Activated naive CD4-positive, alpha-beta T cell treated with Interleukin-2 at 50 U/mL for 16 hours (primary cell): ENCODE measurements around the gene STIMATE.

Source experiments
- DNase-seq: peaks from one replicate; pipeline ENCODE4 v3.0.0-alpha.2; 2020

Gene STIMATE

DNA sequence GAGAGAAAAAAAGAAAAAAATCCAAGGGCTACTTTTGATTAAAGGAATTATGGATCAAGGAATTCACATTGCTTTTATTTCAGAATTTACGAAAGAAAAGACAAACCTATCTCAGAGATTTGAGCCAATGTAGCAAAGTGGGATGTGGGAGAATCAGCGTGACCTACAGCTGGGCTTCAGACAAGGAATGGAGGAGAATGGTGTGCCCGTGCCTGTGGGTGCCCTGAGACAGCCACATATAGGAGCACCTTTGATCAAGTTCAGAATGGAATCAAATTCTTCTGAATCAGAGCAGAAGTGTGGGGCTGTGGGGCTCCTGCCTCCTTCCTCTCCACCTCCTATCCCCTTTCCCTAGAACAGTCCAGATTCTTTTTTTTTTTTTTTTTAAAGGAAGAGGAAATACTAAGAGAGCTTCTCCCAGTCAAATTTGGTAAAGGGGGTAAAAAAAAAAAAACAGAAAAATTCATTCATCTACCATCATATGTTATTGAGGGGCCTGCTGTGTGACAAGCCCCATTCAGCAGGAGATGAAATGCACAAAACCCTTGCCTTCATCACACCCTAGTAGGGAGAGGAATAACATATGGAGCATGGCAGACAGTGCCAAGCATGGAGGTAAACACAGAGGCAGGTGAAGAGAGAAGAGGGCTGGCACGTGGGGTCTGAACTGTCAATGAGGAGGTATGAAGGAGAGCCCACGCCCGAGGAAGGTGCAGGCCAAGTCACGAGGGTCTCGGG, 37.5 kb downstream of the STIMATE start:
- no peak for DNase-seq

DNA sequence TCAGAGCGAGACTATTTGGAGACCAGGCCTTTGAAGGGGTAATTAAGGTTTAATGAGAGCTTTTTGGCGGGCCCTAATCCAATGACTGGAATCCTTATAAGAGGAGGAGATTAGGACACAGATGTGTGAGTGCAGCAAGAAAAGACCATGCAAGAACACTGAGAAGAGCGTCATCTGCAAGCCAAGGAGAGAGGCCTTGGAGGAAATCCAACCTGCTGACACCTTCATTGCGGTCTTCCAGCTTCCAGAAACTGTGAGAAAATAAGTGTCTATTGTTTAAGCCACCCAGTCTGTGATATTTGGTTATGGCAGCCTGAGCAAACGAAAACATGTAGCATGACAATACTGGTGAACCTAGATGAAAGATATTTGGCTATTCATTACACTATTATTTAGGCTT, 39.5 kb downstream of the STIMATE start:
- no peak for DNase-seq

DNA sequence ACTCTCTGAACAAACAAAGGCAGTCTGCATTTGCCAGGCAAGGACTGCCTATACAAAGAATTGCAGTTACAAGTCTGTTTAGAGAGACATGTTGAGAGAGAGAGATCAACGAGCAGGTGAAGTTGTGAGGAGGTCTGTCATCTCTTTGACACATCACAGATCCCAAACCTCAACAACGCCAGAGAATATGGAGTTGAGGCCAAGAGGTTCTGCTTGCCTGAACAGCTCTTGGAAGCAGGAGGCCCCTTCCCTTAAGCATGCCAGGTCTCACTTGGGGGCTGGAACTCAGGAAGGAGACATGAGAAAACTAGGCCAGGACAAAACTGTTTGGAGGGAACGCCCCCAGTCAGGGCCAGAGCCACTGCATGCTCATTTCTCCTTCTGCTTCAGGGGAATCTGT, 40.2 kb downstream of the STIMATE start:
- no peak for DNase-seq

DNA sequence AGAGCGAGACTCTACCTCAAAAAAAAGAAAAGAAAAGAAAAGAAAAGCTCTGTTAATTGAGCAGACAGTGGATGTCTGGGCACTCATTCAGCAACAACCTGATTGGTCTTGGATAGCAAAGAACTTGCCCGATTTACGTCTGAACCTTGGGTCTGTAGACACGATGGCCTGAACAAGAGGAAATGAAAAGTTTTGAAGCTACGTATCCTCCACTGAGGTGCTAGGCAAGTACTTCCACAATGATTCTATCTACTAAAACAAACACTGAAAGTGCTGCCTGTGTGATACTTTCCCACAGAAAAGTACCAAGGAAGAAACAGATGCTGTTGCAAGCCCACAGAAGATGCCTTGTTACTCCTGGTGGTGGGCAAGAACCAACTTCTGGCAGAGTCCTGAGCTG, 40.7 kb downstream of the STIMATE start:
- DNase-seq = no peak

DNA sequence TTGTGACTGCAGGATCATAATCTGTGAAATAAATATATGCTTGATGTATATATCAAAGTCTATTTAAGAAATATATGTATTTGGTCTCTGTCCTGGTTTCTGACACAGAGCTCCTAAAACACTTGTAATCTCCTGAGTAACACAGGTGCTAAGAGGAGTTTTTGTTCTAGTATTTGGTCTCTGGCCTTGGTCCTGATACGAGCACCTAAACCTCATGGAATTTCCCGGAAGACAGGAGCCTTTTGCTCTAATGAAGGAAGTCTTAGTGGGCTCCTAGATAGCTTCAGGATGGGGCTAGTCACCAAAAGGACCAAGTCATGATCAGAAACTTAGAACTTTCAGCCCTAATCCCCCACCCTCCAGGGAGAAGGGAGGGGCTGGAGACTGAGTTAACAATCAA, 43.3 kb downstream of the STIMATE start:
- no peak for DNase-seq

DNA sequence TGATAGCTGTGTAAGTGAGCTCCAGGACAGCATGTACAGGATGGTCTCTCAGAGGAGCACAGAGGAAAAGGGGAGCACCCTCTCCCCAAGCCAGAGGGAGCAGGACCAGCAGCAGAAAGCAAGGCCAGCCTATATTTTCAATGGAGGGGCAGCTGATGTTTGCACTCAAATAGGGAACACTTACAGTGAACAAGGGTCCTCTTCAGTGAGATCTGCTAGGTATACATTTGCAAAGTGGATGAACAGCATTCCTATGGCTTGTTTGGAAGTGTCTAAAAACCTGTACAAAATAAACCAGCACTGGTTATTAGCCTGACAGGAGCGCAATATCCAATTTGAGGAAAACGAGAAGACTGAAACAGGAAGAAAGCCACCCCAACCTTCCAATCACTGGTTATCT, 44.9 kb downstream of the STIMATE start:
- no peak for DNase-seq

DNA sequence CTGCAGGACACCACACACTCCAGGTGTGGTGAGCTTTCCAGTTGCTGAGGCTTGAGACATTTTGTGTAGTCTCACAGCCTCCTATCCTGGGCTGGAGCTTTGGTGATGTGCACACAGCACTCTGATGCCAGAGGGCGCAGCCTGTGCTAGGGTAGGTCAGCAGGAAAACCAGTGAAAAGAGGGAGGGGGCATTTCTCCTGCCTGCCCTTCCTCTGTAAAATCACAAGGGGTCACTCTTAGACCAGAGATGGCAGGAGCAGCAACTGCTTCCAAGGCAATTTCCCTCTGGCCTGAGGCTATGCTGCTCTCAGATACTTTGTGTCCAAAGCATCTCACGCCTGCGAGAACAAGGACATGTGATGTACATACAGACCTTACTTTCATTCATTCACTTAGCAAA, 46.0 kb downstream of the STIMATE start:
- peak; percentile 20 for DNase-seq

DNA sequence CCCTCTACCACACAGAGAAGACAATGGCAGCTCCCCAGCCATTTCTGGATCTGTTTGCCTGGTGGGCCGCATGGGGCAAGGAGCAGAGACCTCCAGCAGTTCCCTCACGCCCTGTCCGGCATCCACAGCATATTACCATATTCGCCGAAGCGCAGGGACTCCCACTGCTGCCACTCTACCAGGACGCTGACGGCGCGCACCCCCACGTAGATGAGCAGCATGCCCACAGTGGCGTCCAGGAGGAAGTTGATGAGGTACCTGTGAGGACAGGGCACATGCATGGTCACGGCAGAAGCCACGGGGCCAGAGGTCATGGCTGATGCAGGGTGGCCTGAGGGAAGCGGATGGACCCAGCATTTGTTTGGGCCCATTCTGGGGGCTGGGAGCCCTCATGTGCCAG, 47.7 kb downstream of the STIMATE start:
- no peak for DNase-seq

DNA sequence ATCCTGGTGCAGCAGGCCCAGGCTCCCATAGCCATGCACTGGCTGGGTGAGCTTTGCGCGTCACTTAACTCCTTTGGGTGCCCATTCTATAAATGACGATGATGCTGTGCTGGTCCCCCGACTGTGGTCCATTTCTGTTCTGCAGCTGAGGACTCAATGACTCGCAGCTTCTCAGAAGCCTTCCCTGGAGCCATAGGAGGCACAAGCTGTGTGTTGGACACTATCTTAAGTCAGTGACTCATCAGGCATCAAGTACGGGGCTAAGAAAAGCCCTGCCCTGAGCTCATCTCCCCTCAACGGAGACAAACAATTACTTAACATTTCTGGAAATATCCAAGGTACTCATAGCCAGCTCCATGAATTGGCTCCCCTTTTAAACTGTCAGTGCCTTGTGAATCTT, 48.7 kb downstream of the STIMATE start:
- no peak for DNase-seq

DNA sequence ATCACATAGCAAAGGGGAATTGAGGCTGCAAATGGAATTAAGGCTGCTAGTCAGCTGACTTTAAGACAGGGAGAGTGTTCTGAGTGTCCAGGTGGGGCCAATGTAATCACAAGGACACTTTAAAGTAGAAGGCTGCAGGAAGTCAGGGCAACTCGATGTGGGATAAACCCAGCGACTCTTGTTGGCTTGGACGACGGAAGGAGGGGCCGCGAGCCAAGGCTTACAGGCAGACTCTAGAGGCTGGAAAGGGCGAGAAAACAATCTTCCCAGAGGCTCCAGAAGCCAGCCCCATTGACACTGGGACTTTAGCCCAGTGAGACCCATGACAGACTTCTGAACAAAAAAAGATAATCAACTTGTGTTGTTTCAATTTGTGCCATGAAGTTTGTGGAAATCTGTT, 49.6 kb downstream of the STIMATE start:
- DNase-seq = no peak

DNA sequence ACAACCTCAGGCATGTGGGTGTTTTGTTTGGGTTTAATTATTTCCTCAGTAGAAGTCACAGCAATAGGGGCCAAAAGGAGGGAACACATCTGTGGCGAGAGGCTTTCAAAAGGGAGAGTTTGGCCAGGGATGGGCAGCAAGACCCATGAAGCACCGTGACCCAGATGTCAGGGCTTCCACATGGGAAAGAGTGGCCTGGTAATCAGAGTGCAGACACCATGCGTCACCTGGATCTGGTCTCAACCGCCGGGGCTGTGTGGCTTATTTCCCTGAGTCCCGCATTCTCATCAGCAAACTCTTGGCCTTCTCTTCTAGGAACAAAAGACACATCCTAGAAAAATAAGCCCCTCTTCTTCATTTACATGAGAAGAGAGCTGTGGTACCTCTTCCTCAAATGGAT, 50.1 kb downstream of the STIMATE start:
- no peak for DNase-seq

DNA sequence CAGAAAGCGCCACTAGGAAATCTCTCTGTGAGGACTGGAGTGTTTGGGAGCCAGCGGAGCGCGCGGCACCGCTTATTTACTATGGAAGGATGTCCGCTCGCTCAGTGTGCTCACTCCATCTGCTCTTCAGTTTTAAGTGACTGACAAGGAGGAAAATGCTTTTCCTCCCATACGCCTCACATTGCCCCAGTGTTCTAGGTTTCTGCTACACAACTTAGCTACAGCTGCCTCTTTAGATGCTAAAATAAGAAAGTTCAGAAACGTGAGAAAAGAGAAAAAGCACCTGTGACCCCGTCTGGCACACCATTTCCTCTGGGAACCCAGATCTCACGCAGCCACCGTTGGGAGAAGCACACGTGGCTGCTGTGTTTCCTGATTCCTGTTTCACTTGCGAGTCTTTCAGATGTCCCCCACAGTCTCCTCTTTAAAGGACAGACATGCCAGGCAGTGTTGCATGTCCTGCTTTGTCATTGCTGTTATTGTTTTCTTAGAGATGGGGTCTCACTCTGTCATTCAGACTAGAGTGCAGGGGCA, 50.8 kb downstream of the STIMATE start:
- no peak for DNase-seq

DNA sequence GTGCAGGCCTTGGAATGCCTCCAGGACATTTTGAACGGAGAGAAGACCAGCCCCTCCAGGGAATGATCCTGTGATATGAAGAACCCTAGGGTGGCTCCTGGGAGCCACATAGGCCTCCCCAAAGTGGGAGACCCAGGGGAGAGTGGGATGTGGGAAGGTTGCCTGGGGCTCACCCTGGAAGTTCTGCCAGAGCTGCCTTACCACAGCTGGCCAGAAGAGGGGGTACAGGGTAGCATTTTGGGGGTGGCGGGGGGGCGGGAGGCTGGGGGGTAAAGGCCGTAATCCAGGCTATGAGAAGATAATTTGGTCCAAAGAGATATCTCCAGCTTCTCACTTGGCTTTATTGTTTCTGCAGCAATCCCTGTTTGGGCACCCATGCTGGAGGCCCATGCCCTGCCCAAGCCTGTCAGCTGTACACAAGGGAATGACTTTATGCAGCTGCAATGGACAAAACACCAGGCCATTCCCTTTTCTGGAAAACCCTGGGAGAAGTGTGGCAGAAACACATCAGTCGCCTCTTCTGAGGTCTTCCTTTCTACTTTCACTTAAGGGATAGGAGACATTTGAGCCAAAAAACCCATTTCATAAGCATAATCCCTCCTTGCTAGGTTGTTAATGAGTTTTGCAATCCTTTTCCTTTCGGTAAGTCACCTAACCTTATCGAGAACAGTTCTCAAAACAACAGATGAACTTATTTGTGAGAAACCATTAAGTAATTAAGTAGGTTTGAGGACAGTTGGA, 51.5 kb downstream of the STIMATE start:
- peak; percentile 20 for DNase-seq

DNA sequence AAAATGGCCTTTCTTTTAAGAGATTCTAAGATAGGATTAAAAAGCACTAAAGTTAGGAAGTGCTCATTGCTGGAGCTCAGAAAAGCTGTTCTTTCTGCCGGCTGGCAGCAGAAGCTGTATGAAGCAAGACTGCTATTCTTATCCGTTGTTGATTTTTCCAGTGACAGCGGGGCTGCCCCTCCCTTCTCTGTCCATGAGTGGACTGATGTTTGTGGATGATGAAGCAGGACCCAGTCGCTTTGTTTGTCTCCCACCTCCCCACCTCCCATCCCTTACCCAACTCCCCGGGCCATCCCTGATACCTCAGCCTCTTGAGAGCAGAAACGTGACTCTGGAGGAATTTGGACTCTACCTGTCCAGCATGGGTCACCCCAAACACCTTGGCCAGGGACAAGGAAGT, 52.2 kb downstream of the STIMATE start:
- DNase-seq = no peak

DNA sequence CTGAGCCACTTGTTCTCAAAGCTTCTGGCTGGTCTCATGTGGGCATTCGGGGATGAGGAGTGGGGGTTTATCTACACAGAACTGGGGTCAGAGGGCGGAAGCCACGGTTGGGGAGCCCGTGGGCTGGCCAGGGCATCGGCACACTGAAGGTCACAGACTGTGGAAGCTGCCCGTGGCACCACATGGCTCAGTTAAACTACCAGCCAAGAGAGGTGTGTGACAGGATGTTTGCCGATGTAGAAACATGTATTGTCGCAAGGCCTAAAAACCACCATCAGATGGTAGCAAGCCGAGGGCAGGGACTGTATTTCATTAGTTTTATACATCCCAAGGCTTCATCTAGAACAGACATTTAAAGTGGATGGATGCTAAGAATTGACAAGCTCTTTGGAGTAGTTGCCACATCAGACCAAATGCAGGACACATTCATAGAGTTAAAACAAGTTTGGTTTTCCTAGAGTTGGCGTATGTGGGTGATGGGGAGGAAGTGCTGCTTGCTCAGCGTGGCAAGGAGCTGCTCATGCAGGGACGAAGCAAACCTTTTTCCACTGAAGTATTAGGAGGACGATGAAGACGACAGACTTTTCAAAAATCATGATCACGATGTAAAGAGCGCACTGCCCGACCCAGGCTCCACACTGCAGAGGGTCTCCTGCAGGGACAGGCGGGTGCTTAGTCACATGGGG, 52.9 kb downstream of the STIMATE start:
- DNase-seq = no peak

DNA sequence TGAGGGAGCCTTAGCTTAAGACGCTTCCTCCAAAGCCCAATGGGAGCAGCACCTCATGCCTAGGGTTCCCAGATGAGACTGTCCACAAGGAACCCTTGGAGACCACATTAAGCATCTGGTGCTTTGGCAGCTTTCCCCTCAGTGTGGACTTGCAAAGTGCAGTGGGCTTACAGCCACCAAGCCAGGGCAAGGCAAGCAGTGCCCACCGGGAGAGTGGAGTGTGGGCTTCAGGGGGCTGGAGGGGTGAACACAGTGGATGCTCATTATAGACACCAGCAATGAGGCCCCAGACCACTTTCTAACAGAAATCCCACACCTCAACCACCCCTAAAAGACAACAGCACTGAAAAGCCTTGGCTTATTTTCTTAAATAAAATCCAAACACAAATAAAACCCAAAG, 53.5 kb downstream of the STIMATE start:
- no peak for DNase-seq

DNA sequence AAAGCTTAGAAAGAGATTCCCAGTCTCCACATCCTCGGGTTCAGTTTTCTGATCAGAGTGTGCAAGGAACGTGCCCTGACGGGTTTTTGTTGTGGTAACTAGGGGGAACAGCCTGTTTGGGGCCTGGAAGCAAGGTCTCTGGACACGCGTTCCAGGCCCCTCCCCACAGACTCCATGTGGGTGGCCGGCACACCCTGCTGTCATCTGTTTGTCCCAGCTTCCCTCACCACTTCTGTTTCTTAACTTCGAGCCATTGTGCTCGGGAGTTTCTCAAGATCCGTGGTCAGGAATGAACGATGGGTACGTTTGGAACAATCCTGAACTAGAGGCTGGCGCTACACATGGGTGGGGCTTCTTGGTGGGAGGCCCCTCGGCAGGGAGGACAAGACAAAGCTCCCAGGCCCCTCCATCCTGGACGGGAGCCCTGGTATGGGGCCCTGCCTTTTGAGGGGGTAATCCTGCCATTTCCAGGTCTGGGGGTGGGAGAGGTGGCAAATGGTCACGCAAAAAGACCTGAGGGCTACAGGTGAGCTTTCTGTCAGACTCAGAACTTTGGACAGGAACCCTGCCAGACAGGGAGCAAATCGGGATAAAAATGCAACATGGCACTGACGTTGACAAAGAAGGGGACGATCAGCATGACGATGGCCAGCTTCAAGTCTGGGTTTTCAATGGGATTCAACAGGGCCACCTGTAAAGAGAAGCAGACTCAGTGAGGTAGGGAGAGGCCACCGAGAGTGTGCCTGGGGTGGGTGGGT, 54.1 kb downstream of the STIMATE start:
- DNase-seq = no peak

DNA sequence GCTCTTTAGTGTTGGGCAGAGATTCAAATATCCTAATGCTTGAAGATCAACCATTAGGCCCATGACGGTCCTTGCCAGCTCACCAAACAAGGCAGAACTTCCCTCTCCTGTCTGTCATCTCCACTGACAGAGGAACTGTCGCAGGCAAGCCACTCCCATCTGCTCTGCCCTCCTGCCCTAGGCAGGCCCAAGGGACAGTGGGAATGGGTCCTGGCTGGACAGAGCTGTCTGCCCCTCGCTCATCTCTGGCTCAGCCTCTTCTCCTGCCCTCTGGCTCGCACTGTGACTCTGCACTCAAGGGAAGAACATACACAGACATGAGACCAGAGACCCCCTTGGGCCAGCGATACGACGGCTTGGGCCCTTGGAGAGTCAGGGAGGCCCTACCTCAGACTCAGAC, 54.9 kb downstream of the STIMATE start:
- no peak for DNase-seq

DNA sequence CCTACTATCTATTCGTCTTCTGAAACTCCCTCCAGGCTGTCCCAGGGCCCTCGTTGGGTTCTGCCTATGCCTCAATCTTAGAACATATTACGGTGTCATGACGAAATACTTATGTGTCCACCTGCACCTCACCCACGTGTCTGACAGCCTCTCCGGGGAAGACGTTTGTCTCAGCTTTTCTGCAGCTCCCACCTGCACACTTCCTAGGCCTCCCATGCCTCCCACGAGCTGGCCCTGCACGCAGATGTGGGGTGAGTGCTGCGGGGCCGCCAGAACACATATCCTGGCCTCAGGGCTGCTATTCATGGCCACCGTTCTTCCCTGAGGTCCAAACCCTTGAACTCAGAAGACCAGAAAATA, 55.4 kb downstream of the STIMATE start:
- DNase-seq = no peak

DNA sequence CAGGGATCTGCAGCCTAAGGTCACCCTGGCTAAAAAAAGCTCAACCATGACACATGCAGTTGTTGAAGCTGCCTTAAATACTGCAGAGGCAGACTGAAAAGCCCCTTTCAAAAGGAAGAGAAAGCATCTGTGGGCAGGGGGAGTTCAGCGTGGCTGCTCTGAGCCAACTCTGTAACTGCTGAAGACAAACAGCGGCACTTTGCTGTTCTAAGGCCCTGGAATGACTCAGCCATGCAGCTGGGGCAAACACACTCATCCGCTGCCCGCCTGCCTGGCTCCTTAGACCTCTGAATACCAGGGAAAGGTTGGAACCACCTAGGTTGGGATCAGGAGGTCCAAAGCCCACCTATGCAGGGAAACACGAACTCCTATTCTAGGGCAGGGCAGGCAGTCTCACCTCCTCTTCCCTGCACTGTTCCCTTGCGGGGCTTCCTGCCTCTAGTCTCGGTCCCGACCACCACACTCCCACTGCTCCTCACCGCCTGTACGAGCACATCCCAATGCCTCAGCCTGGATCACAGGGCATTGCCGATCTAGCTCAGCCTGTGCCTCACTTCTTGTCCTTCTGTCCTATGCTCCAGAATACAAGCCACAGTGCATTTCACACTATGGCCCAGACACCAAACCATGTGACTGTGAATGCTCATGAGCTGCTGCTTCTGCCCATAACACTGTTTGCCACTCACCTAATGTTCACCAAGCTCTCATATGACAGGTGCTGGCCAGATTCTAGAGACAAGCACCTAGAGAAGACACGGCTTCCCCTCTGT, 56.0 kb downstream of the STIMATE start:
- DNase-seq = no peak

DNA sequence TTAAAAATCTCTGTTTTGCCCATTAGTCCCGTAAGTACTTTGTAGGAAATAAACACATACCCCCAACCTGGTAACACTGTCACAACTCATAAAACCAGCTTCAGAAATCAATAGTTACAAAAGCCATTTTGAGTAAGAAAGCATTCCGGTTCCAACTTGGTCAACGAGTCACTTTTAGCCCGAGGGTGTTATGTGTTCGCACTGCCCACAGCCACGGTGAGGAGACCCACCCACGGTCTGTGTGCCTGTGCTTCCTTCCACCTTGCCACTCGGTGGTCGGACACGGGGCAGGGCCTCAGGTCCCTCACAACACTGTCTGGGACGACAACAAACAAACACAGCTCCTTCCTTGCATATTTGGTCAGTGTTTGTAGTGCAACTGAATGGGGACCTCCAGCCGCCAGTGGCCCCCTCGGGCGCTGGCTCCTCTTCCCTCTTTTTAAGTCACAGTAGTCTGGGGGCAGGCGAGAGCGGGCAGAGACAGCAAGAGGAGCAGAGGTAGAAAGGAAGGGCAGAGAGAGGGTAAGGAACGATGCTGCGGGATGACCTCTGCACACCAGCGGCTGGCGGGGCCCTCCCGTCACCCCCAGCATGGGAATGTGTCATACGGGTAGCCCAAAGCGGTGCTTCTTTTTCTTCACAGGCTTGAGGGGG, 57.3 kb downstream of the STIMATE start:
- no peak for DNase-seq

DNA sequence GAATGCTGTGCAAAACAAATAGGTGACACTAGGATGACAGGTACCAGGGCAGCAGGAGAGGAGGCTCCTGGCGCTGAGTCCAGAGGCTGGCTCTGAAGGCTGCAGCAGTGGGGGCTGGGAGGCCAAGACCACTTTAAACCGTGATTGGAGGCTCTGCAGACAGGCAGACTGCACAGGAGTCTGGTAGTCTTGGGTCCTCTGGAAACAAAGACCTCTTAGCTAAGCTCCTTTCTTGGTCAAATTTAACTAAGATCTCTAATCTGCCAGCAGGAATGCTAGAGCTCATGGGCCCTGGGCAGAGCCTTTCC, 58.1 kb downstream of the STIMATE start:
- no peak for DNase-seq
